PFSK-1 (cell line): Measurements from ENCODE around the gene SUN2.

Experiments used
- FOXP2 ChIP-seq: optimal IDR thresholded peaks from 2 replicates; pipeline ENCODE3; 2011; ENCODE audit warnings: borderline replicate concordance, control low read depth, inconsistent platforms; ENCODE audit not compliant: insufficient read depth; ENCODE audit errors: extremely low read length, extremely low read depth
- POLR2AphosphoS5 ChIP-seq: IDR thresholded peaks from 2 replicates; pipeline ENCODE4 v1.6.1; 2012; ENCODE audit warnings: low read depth, mild to moderate bottlenecking, control low read depth, low read length, moderate library complexity
- TAF1 ChIP-seq: IDR thresholded peaks from 2 replicates; pipeline ENCODE4 v1.6.1; 2012; ENCODE audit warnings: low read length, control low read depth, borderline replicate concordance; ENCODE audit not compliant: insufficient read depth
- TF ChIP-seq, protein P1 (sequence below), 2 experiments: IDR thresholded peaks; 2 replicates each; pipeline versions ENCODE4 v1.6.1 to v1.8.0; 2011 to 2012; ENCODE audit warnings: low read depth in 2 of 2, low read length in 2 of 2, control low read depth in 1 of 2, inconsistent platforms in 1 of 2, mild to moderate bottlenecking in 1 of 2, moderate library complexity in 1 of 2; ENCODE audit not compliant: insufficient read depth in 1 of 2

DNA sequence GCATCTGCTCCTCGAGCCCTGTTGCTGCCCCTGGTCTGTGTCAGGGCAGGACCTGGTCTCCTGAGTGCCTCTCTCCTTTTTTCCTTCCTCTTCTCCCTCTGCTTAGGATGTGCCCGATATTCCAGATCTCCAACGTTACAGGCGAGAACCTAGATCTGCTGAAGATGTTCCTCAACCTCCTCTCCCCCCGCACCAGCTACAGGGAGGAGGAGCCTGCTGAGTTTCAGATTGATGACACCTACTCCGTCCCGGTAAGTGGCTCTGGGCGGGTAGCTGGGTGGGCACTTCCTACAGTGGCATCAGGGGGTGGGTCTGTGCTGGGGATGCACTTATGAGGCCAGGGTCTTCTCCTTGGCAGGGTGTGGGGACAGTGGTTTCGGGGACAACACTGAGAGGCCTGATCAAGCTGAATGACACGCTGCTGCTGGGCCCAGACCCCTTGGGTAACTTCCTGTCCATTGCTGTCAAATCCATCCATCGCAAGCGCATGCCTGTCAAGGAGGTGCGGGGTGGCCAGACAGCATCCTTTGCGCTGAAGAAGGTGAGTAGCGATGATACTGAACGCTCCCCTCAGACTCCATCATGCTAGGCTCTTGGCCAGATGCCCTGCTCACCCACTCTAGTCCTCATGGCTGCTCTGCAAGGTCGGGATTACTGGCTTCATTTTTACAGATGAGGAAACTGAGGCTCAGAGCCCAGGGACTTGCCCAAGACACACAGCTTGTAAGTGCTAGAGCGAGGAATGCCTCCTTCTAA, 29.7 kb downstream of the SUN2 start:
- TF ChIP-seq POLR2AphosphoS5 (no peak), TAF1 (no peak), FOXP2 (no peak)
- TF ChIP-seq, protein P1, sequence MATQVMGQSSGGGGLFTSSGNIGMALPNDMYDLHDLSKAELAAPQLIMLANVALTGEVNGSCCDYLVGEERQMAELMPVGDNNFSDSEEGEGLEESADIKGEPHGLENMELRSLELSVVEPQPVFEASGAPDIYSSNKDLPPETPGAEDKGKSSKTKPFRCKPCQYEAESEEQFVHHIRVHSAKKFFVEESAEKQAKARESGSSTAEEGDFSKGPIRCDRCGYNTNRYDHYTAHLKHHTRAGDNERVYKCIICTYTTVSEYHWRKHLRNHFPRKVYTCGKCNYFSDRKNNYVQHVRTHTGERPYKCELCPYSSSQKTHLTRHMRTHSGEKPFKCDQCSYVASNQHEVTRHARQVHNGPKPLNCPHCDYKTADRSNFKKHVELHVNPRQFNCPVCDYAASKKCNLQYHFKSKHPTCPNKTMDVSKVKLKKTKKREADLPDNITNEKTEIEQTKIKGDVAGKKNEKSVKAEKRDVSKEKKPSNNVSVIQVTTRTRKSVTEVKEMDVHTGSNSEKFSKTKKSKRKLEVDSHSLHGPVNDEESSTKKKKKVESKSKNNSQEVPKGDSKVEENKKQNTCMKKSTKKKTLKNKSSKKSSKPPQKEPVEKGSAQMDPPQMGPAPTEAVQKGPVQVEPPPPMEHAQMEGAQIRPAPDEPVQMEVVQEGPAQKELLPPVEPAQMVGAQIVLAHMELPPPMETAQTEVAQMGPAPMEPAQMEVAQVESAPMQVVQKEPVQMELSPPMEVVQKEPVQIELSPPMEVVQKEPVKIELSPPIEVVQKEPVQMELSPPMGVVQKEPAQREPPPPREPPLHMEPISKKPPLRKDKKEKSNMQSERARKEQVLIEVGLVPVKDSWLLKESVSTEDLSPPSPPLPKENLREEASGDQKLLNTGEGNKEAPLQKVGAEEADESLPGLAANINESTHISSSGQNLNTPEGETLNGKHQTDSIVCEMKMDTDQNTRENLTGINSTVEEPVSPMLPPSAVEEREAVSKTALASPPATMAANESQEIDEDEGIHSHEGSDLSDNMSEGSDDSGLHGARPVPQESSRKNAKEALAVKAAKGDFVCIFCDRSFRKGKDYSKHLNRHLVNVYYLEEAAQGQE (IDR thresholded peaks at IDR 0.05; ENCODE audit: insufficient read depth in 1 of 2, low read depth in 2 of 2, low read length in 2 of 2) = no peak
